GM20000 (cell line): ENCODE data around the gene PKP4.

Source experiments
- DNase-seq: peaks from one replicate; pipeline ENCODE4 v3.0.0; 2012; ENCODE audit warnings: low spot score
- CTCF ChIP-seq: IDR thresholded peaks from 2 replicates; pipeline ENCODE4 v1.5.1; 2012; ENCODE audit warnings: mild to moderate bottlenecking, control low read depth; ENCODE audit errors: extremely low read depth, missing control alignments

The PKP4 gene

GRCh38 chr2:158658396-158658795 lies 201.6 kb downstream of the PKP4 start:
- TF ChIP-seq CTCF: no peak
- DNase-seq: no peak

DNA sequence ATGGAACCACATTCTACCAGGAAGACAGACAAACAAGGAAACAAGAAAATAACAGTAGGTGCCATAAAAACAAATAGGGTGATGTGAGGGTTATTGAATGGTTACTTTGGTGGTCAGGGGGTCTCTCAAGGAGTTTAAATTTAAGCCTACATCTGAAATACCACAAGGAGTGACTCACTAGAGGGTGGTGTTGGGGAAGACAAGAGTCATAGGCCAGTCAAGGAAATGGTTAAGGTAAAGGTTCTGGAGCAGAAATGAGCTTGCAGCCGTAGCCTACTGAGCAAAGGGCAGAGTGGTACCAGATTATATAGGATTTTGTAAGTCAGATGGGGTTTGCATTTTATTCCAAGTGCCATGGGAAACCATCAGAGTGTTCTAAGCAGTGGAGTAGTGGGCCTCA lies 202.7 kb downstream of the PKP4 start:
- no peak for DNase-seq
- TF ChIP-seq CTCF: no peak

DNA sequence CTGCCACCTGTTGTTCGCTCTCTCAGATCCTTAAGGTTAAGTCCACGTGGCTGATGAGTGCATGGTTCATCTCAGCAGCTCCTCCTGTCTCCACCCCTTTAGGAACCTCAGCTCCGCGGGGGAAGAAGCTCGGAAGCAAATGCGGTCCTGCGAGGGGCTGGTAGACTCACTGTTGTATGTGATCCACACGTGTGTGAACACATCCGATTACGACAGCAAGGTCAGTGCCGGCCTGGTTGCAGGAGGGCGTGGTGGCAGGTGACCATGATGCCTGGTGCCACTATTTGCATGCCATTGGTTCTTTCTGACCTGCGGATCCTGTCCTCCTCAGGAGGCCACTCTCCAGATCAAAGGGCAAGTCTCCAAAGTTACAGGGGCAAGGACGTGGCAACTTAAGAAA lies 204.5 kb downstream of the PKP4 start:
- DNase-seq: no peak
- no peak for TF ChIP-seq CTCF

DNA sequence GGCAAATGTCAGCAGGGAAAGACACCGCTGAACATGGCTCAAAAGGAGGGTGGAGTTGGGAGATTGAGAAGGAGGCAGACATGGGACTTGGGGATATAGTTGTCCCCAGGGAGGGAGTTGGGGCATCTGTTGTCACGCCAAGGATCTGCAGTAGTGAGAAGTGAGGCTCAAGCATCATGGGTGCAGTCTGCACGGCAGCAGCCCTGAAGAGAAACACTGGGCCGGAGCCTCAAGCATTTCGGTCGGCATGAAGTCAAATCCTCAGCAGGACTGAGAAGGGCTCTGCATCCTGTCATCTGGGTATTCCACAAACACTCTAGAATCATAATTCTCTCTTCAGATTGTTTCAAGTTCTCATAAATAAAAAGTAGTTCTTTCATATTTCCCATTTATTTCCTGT lies 205.7 kb downstream of the PKP4 start:
- TF ChIP-seq CTCF: no peak
- no peak for DNase-seq

GRCh38 chr2:158663796-158664195 lies 207.0 kb downstream of the PKP4 start:
- no peak for DNase-seq

DNA sequence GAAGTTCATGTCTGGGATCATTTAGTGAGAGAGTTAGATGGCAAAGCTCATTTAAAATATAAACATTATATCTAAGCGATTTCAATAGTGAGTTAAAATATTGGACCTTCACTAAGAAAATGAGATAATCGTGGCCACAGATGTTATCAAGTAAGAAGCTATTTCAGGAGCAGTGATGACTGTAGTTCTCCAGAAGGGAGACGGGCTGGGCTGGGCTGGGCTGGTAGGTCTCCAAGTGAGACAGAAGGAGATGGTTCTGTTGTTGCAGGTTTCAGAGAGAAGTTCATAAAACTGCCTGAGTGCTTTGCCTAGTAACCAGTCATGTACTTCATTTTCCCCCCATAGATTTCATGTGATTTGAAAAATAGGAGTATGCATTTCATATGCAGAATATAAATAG lies 208.2 kb downstream of the PKP4 start:
- DNase-seq: no peak
- no peak for TF ChIP-seq CTCF

More at GRCh38 chr2:158663796-158664195, 207.0 kb downstream of the PKP4 start:
- no peak for TF ChIP-seq CTCF

GRCh38 chr2:158665536-158666302 lies 209.0 kb downstream of the PKP4 start:
- no peak for TF ChIP-seq CTCF
- no peak for DNase-seq
